Neuronal stem cell (in vitro differentiated cells): ENCODE data around the gene MTG2.

Source experiments
- DNase-seq: peaks from one replicate; pipeline ENCODE4 v3.0.0-alpha.2; 2013; ENCODE audit warnings: low spot score
- H2AFZ ChIP-seq: one replicate; pipeline ENCODE4 v1.6.1; 2013; ENCODE audit warnings: mild to moderate bottlenecking, low read length, inconsistent platforms
- H2AK5ac ChIP-seq: 2 replicates; pipeline ENCODE4 v1.6.1; 2013; ENCODE audit warnings: low read depth, mild to moderate bottlenecking, inconsistent platforms, low read length, moderate library complexity, mixed read lengths
- H2BK120ac ChIP-seq: 2 replicates; pipeline ENCODE4 v1.6.1; 2013; ENCODE audit warnings: low read depth, mild to moderate bottlenecking, inconsistent platforms, low read length, moderate library complexity, mixed read lengths
- H2BK12ac ChIP-seq: one replicate; pipeline ENCODE4 v1.6.1; 2013; ENCODE audit warnings: low read length, inconsistent platforms
- H2BK15ac ChIP-seq: 2 replicates; pipeline ENCODE4 v1.6.1; 2013; ENCODE audit warnings: mild to moderate bottlenecking, low read length, inconsistent platforms, mixed read lengths
- H2BK5ac ChIP-seq: one replicate; pipeline ENCODE4 v1.6.1; 2013; ENCODE audit warnings: inconsistent platforms, mild to moderate bottlenecking, low read length, moderate library complexity
- H3K14ac ChIP-seq: one replicate; pipeline ENCODE4 v1.6.1; 2013; ENCODE audit warnings: low read length, inconsistent platforms
- H3K18ac ChIP-seq: 2 replicates; pipeline ENCODE4 v1.6.1; 2013; ENCODE audit warnings: low read length, inconsistent platforms
- H3K23ac ChIP-seq: 2 replicates; pipeline ENCODE4 v1.6.1; 2013; ENCODE audit warnings: low read depth, mild to moderate bottlenecking, mixed read lengths, low read length, inconsistent platforms; ENCODE audit not compliant: poor library complexity
- H3K27ac ChIP-seq: replicated peaks from 3 replicates; pipeline ENCODE4 v1.5.1; 2013; ENCODE audit warnings: low read length, inconsistent platforms
- H3K27me3 ChIP-seq, 3 experiments: 2 replicates each; pipeline ENCODE4 v1.6.1; 2013; ENCODE audit warnings: low read length in 3 of 3, mild to moderate bottlenecking in 2 of 3, inconsistent platforms in 1 of 3, low read depth in 1 of 3, mixed read lengths in 1 of 3, moderate library complexity in 1 of 3; ENCODE audit not compliant: control insufficient read depth in 3 of 3, insufficient read depth in 3 of 3
- H3K36me3 ChIP-seq, 2 donors: replicated peaks in 1 of 2; 2 replicates each; pipeline ENCODE4 v1.6.1; 2013; ENCODE audit warnings: low read length in 2 of 2; ENCODE audit not compliant: control insufficient read depth in 2 of 2, insufficient read depth in 2 of 2
- H3K4ac ChIP-seq: 2 replicates; pipeline ENCODE4 v1.6.1; 2013; ENCODE audit warnings: inconsistent platforms, mild to moderate bottlenecking, low read length, moderate library complexity
- H3K4me1 ChIP-seq, 2 donors: 1 replicate in 1 of 2; 2 replicates in 1 of 2; pipeline ENCODE4 v1.6.1; 2013; ENCODE audit warnings: low read length in 2 of 2, low read depth in 1 of 2; ENCODE audit not compliant: control insufficient read depth in 2 of 2, insufficient read depth in 1 of 2
- H3K4me2 ChIP-seq: one replicate; pipeline ENCODE4 v1.6.1; 2013; ENCODE audit warnings: mild to moderate bottlenecking, low read length, inconsistent platforms; ENCODE audit not compliant: insufficient read depth, poor library complexity, severe bottlenecking
- H3K4me3 ChIP-seq, 2 donors: 2 replicates each; pipeline ENCODE4 v1.5.1; 2013; ENCODE audit warnings: low read length in 2 of 2, mild to moderate bottlenecking in 2 of 2, inconsistent platforms in 1 of 2, moderate library complexity in 1 of 2
- H3K79me1 ChIP-seq: one replicate; pipeline ENCODE4 v1.6.1; 2013; ENCODE audit warnings: low read depth, mild to moderate bottlenecking, inconsistent platforms, low read length, moderate library complexity
- H3K9ac ChIP-seq: one replicate; pipeline ENCODE4 v1.6.1; 2013; ENCODE audit warnings: mild to moderate bottlenecking, low read depth, low read length, inconsistent platforms; ENCODE audit not compliant: poor library complexity
- H3K9me3 ChIP-seq, 2 donors: replicated peaks in 1 of 2; 2 replicates each; pipeline versions ENCODE3 to v1.6.1; 2013; ENCODE audit warnings: low read length in 2 of 2, mild to moderate bottlenecking in 2 of 2, inconsistent platforms in 1 of 2, low read depth in 1 of 2, mixed read lengths in 1 of 2, moderate library complexity in 1 of 2; ENCODE audit not compliant: control insufficient read depth in 2 of 2, insufficient read depth in 1 of 2
- H4K8ac ChIP-seq: one replicate; pipeline ENCODE4 v1.6.1; 2013; ENCODE audit warnings: low read depth, mild to moderate bottlenecking, inconsistent platforms, low read length, moderate library complexity
- H4K91ac ChIP-seq: one replicate; pipeline ENCODE4 v1.6.1; 2013; ENCODE audit warnings: low read length, low read depth, mild to moderate bottlenecking, inconsistent platforms; ENCODE audit not compliant: poor library complexity
- WGBS, 2 donors: extraction: QIAGEN DNeasy Blood & Tissue Kit; methylation state at CpG; one replicate each; pipeline ENCODE4 v1.1.7; 2013; ENCODE audit warnings: missing lambda C conversion rate in 2 of 2, mixed read lengths in 1 of 2; ENCODE audit not compliant: insufficient read length in 2 of 2, insufficient replicate concordance in 1 of 2; ENCODE audit errors: extremely low coverage in 2 of 2; 5-methylcytosine and 5-hydroxymethylcytosine counted together

The MTG2 gene

GRCh38 chr20:62246872-62247652, 64.2 kb downstream of the MTG2 start:
- DNase-seq, result no peak
- H2BK120ac ChIP-seq, result no peak overlapping the region
- no peak overlapping the region for H2AK5ac ChIP-seq
- H3K4me2 ChIP-seq, result no peak overlapping the region
- H2BK12ac ChIP-seq, result no peak overlapping the region
- no peak overlapping the region for H4K91ac ChIP-seq
- peaks cover 0 to under 1% of the 10 kb centered on the region in 2 donors for H3K9me3 ChIP-seq
- H3K4me1 ChIP-seq, result no peaks in the 10 kb centered on the region
- WGBS, 2 donors, result no CpG with 5 or more reads among the region's 22 CpGs
- H3K79me1 ChIP-seq, result peaks cover 26% of the 10 kb centered on the region
- no peak overlapping the region for H4K8ac ChIP-seq
- no peak overlapping the region for H3K23ac ChIP-seq
- no peak overlapping the region for H3K4me3 ChIP-seq
- H3K27ac ChIP-seq, result no peak overlapping the region
- no peak overlapping the region for H2BK5ac ChIP-seq
- peak overlapping the region; percentile 25 for H3K14ac ChIP-seq
- H3K27me3 ChIP-seq, result no peaks in the 10 kb centered on the region
- H3K9ac ChIP-seq, result peak overlapping the region; percentile 64
- peaks cover 7 to 22% of the 10 kb centered on the region in 2 donors for H3K36me3 ChIP-seq
- H2BK15ac ChIP-seq, result no peak overlapping the region
- H3K18ac ChIP-seq, result peak overlapping the region; percentile 35
- H3K4ac ChIP-seq, result no peak overlapping the region
- H2AFZ ChIP-seq, result no peak overlapping the region

DNA sequence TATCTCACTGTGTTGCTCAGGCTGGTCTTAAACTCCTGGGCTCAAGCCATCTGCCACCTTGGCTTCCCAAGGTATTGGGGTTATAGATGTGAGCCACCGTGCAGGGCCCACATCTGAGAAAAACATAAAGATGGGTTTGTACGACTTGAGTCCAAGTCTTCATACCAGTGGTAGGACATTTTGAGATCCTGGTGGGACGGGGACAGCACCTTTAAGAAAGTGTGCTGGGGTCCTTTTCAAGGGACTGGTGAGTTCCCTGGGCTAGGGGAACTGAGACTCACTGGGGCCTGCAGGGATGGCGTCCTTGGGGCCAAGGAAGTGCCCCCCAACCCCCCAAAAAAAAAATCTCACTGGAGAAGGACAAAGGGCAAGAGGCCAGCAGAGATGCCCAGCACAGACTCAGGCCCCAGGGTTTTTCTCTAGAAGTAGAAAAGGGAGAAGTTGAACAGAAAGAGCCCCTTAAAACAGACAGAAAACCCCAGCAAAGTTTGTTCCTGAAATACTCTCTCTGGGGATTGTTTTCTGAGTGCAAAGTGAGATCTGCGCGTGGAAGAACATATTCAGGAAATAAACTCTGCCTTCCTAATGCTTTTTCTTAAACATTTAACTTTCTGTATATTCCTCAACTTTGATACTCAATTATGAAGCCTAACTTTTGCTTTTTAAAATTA, 66.2 kb downstream of the MTG2 start:
- H3K79me1 ChIP-seq, result peaks cover 20% of the 10 kb centered on the region

DNA sequence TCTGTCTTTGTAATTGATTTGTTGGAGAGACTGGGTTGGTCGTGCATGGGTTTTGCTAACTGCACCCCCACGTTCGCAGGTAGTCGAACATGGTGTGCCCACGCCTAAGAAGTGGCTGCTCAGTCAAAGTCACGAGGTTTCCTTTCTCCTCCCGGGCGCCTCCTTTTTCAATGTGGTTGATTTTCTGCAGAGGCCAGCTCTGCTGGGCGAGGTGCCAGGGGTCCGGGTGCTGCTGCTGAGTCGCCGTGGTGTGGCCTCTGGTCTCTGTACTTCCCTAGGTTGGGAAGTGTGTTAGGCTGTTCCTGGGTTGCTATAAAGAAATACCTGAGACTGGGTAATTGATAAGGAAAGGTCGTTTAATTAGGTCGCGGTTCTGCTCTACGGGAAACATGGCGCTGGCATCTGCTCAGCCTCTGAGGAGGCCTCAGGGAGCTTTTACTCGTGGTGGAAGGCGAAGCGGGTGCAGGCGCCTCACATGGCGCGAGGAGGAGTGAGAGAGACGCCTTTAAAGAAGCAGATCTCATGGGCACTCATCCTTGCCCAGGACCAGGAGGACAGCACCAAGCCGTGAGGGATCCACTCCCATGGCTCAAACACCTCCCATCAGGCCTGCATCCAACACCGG, 69.6 kb downstream of the MTG2 start:
- Histone ChIP-seq H2BK5ac (no peak overlapping the region), H3K4me3 (no peak overlapping the region), H2BK120ac (no peak overlapping the region), H3K27ac (no peak overlapping the region), H3K4ac (no peak overlapping the region), H2BK12ac (no peak overlapping the region), H2AK5ac (no peak overlapping the region), H4K91ac (no peak overlapping the region), H3K9ac (no peak overlapping the region), H2BK15ac (no peak overlapping the region), H3K27me3 (no peaks in the 10 kb centered on the region), H3K79me1 (peaks cover 10% of the 10 kb centered on the region), H3K36me3 (peaks cover 11 to 21% of the 10 kb centered on the region in 2 donors), H3K23ac (no peak overlapping the region), H3K18ac (no peak overlapping the region), H3K4me2 (no peak overlapping the region), H3K14ac (no peak overlapping the region), H2AFZ (no peak overlapping the region), H3K4me1 (peaks cover 0 to 5% of the 10 kb centered on the region in 2 donors), H3K9me3 (peaks cover 0 to 2% of the 10 kb centered on the region in 2 donors), H4K8ac (no peak overlapping the region)
- DNase-seq, result no peak
- WGBS, 2 donors, result no CpG with 5 or more reads among the region's 26 CpGs

More for the DNA sequence above, 66.2 kb downstream of the MTG2 start:
- Histone ChIP-seq H3K18ac (no peak overlapping the region), H3K4me3 (no peak overlapping the region), H4K91ac (no peak overlapping the region), H3K4me1 (peaks cover 0 to under 1% of the 10 kb centered on the region in 2 donors), H3K36me3 (peaks cover 2 to 16% of the 10 kb centered on the region in 2 donors), H3K4ac (no peak overlapping the region), H2AFZ (no peak overlapping the region), H3K27me3 (no peaks in the 10 kb centered on the region), H2BK12ac (no peak overlapping the region), H2BK120ac (no peak overlapping the region), H3K14ac (no peak overlapping the region), H4K8ac (no peak overlapping the region), H3K4me2 (no peak overlapping the region), H2AK5ac (no peak overlapping the region), H3K27ac (no peak overlapping the region), H3K9me3 (peaks cover 0 to 2% of the 10 kb centered on the region in 2 donors), H3K9ac (no peak overlapping the region), H3K23ac (no peak overlapping the region), H2BK5ac (no peak overlapping the region), H2BK15ac (no peak overlapping the region)
- DNase-seq, result no peak
- no CpG with 5 or more reads among the region's 6 CpGs for WGBS, 2 donors
